AG04450 (cell line): Measurements from ENCODE around the gene FAM110D. TPM values are rescaled to one million over a fixed set of nuclear protein-coding genes. Genes with fewer than 3 reads are reported as not detected.

Experiments
- CTCF ChIA-PET: fragments of 300-600, 350-600 bp; formaldehyde crosslinking; extraction: SDS; loops from one replicate; lab custom pipeline; 2022; ENCODE audit warnings: antibody characterized with exemption, inconsistent platforms; lab: Charles Lee
- POLR2A ChIA-PET: fragments of 350-600 bp; formaldehyde crosslinking; extraction: SDS; loops from one replicate; lab custom pipeline; 2021; ENCODE audit warnings: antibody characterized with exemption, inconsistent platforms; lab: Yijun Ruan, JAX
- DNase-seq: peaks from one replicate; pipeline ENCODE4 v3.0.0-alpha.2; 2011; ENCODE audit warnings: low read depth, low spot score
- H3K27ac ChIP-seq: one replicate; pipeline ENCODE4 v1.5.1; 2012; ENCODE audit warnings: low read depth, low read length, control low read depth
- H3K27me3 ChIP-seq: one replicate; pipeline ENCODE4 v1.6.0; 2012; ENCODE audit warnings: low read length; ENCODE audit not compliant: control insufficient read depth, insufficient read depth
- H3K4me3 ChIP-seq: 2 replicates; pipeline ENCODE4 v1.5.1; 2011; ENCODE audit warnings: mild to moderate bottlenecking, low read depth, low read length, control low read depth
- H3K9me3 ChIP-seq: 2 replicates; pipeline ENCODE4 v1.5.1; 2012; ENCODE audit warnings: low read length; ENCODE audit not compliant: control insufficient read depth, insufficient read depth
- CTCF ChIP-seq: IDR thresholded peaks from 2 replicates; pipeline ENCODE4 v1.5.1; 2011; ENCODE audit warnings: low read depth, low read length, control low read depth, inconsistent platforms
- polyA plus RNA-seq: library from polyadenylated mRNA; depleted of rRNA; stranded (reverse); fragments of >200 nt; gene quantifications from 2 replicates; pipeline ENCODE4 v1.2.3, GENCODE V29; 2011

Gene FAM110D
- polyA plus RNA-seq, 1 experiment = not detected

- H3K4me3 ChIP-seq = no peak overlapping the region
- ChIA-PET POLR2A (no interaction called here), CTCF (no interaction called here)
- H3K27ac ChIP-seq = no peak overlapping the region
- TF ChIP-seq CTCF = no peak
- no peaks in the 10 kb centered on the region for H3K9me3 ChIP-seq
- DNase-seq = no peak
- peaks cover 30% of the 10 kb centered on the region for H3K27me3 ChIP-seq
Observed at GRCh38 chr1:26197813-26198212, 38.9 kb downstream of the FAM110D start.

GRCh38 chr1:26200413-26200812 is 41.5 kb downstream of the FAM110D start:
- POLR2A ChIA-PET = no interaction called here
- Histone ChIP-seq H3K27me3 (peaks cover 33% of the 10 kb centered on the region), H3K4me3 (no peak overlapping the region), H3K9me3 (no peaks in the 10 kb centered on the region), H3K27ac (no peak overlapping the region)
- CTCF ChIA-PET = interaction anchor here (0.5 kb wide), 1 partner anchor 28 kb away, joined by 5 read pairs; no protein-coding TSS in a partner anchor
- no peak for DNase-seq
- TF ChIP-seq CTCF = no peak

- Histone ChIP-seq H3K4me3 (no peak overlapping the region), H3K27me3 (peaks cover 33% of the 10 kb centered on the region), H3K27ac (no peak overlapping the region), H3K9me3 (no peaks in the 10 kb centered on the region)
- ChIA-PET CTCF (interaction anchor here (1.4 to 1.6 kb wide), 2 partner anchors 30 to 34 kb away, joined by 4 read pairs; partner anchors contain the start of genes CEP85 and ZNF593), POLR2A (no interaction called here)
- no peak for TF ChIP-seq CTCF
- DNase-seq = no peak
Observed at GRCh38 chr1:26203642-26204318, 44.9 kb downstream of the FAM110D start.

GRCh38 chr1:26210147-26210870 is 51.4 kb downstream of the FAM110D start:
- no peak for TF ChIP-seq CTCF
- no peak overlapping the region for H3K4me3 ChIP-seq
- H3K27ac ChIP-seq = no peak overlapping the region
- DNase-seq = no peak
- peaks cover 18% of the 10 kb centered on the region for H3K27me3 ChIP-seq
- ChIA-PET CTCF (interaction anchor here (1.9 to 2.1 kb wide), 2 partner anchors 24 to 207 kb away, joined by 6 read pairs; partner anchors contain the start of gene CEP85), POLR2A (interaction anchor here (0.6 kb wide), 1 partner anchor 25 kb away, joined by 5 read pairs; no protein-coding TSS in a partner anchor)
- H3K9me3 ChIP-seq = no peaks in the 10 kb centered on the region

- H3K4me3 ChIP-seq = no peak overlapping the region
- H3K9me3 ChIP-seq = no peaks in the 10 kb centered on the region
- H3K27ac ChIP-seq = no peak overlapping the region
- DNase-seq = no peak
- peaks cover 18% of the 10 kb centered on the region for H3K27me3 ChIP-seq
- ChIA-PET CTCF (interaction anchor here (0.8 to 2.3 kb wide), 4 partner anchors 21 to 204 kb away, joined by 3 to 7 read pairs (median 4); partner anchors contain the start of gene CEP85), POLR2A (no interaction called here)
- no peak for TF ChIP-seq CTCF
Observed at GRCh38 chr1:26212726-26213125, 53.8 kb downstream of the FAM110D start.
